VCaP (cell line): ENCODE measurements around the gene MPDZ.
A peak's percentile ranks its signal among the peaks of the same experiment; 100 is the strongest.

Experiments used
- H3K27ac ChIP-seq: fragments of 450-650 bp; 2 replicates; pipeline ENCODE4 v1.5.1; 2017
- TF ChIP-seq, protein P1 (sequence below): fragments of 450-650 bp; conservative IDR thresholded peaks from 2 replicates; pipeline ENCODE4 v1.5.1; 2017; ENCODE audit warnings: mild to moderate bottlenecking, moderate library complexity

The MPDZ gene

DNA sequence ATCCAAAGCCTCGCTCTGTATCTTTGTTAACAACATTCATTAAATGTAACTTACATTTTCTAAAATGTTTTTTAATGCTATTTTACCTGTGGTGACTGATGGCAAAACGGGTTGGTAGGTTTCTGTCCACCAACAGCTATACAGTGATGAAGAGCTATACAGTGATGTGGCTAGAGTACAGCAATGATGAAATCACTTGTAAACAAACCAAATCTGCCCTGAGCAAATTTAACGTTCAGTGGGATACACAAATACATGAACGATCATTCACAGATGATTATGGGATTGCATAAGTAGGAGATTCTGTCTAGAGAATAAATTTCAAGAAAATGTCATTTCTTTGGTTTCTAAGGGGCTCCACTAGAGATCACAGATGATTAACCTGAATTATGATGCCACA is 132.7 kb downstream of the MPDZ start:
- no peak overlapping the region for H3K27ac ChIP-seq
- TF ChIP-seq, protein P1, sequence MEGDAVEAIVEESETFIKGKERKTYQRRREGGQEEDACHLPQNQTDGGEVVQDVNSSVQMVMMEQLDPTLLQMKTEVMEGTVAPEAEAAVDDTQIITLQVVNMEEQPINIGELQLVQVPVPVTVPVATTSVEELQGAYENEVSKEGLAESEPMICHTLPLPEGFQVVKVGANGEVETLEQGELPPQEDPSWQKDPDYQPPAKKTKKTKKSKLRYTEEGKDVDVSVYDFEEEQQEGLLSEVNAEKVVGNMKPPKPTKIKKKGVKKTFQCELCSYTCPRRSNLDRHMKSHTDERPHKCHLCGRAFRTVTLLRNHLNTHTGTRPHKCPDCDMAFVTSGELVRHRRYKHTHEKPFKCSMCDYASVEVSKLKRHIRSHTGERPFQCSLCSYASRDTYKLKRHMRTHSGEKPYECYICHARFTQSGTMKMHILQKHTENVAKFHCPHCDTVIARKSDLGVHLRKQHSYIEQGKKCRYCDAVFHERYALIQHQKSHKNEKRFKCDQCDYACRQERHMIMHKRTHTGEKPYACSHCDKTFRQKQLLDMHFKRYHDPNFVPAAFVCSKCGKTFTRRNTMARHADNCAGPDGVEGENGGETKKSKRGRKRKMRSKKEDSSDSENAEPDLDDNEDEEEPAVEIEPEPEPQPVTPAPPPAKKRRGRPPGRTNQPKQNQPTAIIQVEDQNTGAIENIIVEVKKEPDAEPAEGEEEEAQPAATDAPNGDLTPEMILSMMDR, result no peak

DNA sequence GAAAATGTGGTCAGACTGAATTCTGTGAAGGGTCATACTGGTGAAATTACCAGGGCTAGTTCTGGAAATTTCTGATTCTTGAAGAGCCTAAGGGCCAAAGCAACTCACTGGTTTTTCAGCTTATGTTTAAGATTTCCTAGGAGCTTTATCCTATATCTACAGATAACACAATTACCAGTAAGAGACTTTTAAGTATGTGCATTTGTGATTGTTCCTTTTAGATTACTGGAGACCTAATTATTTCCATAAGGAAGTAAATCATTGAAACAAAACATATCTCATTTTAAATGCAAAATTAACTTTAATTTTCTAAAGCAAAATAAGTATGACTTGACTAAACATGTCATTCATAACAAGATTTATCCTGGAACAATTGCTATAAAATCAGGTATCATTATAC is 134.2 kb downstream of the MPDZ start:
- TF ChIP-seq, protein P1, result no peak
- H3K27ac ChIP-seq, result peak overlapping the region; percentile 68; the same call in 1 of the 2 replicates

DNA sequence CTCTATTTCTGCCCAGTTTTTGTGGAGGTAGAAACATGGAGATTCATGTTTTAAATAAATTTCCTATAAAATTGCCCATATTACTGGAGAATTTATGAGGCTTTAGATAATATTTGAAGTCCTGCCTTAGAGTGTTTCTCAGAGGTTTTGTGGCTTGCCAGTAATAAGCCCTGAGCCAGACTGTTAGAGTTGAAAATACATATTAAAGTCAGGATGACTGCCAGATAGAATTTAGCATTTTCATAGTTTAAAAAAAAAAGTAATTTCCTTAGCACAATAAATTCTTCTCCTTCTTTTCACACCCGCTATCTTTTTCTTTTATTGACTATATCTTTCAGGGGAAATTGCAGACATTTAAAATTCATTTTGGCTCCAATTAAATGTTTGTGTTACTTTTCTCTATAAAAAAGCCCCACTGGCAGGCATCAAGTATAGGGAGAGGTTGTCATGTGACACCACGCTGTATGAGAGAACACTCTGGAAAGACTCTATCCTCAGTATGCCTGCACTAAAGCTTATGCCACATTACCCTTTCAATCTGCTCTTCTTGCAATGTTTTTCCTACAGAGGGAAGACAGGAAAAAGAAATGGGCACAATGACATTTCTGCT is 135.2 kb downstream of the MPDZ start:
- TF ChIP-seq, protein P1, result no peak
- H3K27ac ChIP-seq, result peak overlapping the region; percentile 68

DNA sequence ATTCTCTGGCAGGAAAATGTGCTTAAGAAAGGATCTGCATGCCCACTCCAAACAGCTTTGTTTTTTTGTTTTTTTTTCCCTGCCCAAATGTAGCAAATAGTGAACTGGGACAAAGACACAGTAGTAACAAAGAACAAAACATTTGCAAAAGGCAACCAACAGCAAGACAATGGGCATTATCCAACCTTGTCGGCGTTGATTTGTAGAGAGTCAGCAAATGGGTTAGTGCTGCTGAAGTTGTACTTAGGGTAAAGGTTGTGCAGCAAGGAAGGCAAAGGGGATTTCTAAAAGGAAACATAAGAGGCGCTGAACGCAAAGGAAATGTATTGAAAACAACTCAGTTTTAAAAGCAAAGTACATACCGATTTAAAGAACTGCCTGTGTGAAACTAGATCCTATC is 136.2 kb downstream of the MPDZ start:
- TF ChIP-seq, protein P1, result no peak
- H3K27ac ChIP-seq, result peak overlapping the region; percentile 68; the same call in 1 of the 2 replicates

DNA sequence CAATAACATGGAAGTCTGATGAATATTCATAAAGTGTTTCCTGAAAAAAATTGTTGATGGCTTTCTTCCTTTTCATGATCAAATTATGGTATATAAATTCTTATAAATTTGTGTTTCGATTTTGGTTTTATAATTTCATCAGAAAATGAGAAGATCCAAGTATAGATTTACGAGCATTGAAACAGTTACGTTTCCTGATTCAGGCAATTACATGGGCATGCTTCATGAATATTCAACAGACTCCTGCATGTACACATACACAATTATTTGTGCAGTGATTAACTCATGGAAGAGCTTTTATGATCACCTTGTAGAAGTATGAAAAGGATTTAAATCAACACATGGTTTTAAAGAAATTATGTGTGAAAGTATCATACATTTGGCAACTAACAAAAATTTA is 136.7 kb downstream of the MPDZ start:
- TF ChIP-seq, protein P1, result no peak
- H3K27ac ChIP-seq, result peak overlapping the region; percentile 68; the same call in 1 of the 2 replicates

DNA sequence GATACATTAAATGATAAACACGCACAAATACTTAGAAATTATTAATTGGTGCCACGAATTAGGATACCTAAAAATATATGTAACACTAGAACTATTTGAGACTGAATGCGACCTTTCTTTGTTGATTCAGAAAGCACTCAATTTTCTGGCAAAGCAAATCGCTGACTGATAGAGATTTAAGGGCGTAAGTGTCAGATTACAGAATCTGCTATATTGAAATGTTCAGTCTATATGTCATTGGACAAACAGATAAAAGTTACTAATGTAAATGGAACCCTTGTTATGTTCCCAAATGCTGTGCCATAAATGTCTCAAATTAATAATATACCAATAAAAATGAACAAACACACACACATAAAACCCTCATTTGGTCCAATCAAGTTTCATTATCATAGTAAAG is 137.9 kb downstream of the MPDZ start:
- TF ChIP-seq, protein P1, result no peak

DNA sequence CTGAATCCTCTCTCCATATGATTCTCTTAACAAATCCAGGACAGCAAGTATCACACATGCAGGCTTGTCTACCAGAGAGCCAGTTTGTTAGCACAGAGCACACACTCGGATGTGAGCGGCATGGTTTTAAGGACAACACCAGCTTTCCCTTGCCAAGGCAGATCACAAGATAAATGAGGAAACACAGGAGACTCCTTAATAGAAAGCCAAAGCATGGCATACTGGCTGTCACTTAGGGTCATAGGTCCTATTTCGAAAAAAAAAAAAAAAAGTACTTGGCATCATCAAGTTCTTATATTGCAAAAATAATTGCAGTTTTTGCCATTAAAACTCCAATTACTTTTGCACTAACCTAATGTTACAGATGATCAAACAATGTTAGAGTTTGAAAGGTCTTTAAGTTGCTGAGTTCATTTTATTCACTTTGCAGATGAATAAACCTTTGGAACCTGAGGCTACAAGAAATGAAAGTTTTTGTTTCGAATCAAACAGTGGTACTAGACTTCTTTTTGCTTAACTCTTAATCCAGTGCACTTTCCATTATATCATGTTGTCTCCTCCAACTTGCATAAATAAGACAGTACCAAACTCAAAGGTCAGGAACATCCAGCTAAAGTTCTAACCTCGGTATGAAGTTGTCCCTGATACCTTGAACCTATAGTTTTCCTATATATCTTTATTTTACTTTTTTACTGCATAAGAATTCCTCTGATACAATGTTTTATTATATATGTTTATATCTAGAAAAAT is 138.5 kb downstream of the MPDZ start:
- H3K27ac ChIP-seq, result peak overlapping the region; percentile 68
- TF ChIP-seq, protein P1, result no peak

More for the DNA sequence above, 137.9 kb downstream of the MPDZ start:
- H3K27ac ChIP-seq, result peak overlapping the region; percentile 68
